ENCODE data around the gene MNT.

The MNT gene

GRCh38 chr17:2383628-2384167 lies 17.2 kb downstream of the MNT start:
- TF ChIP-seq EZH2 (IDR thresholded peaks at IDR 0.05) (no peak), POLR2AphosphoS5 (IDR thresholded peaks at IDR 0.05; ENCODE audit: borderline replicate concordance, low read depth, low read length) (no peak), FOXP2 (optimal IDR thresholded peaks at IDR 0.05; ENCODE audit: control extremely low read depth, extremely low read length, insufficient read depth) (no peak)
- Histone ChIP-seq H3K9me3 (ENCODE audit: low read depth, low read length) (no peaks in the 10 kb centered on the region), H3K9ac (ENCODE audit: insufficient read length) (no peak overlapping the region), H3K36me3 (ENCODE audit: insufficient read depth, low read length) (no peaks in the 10 kb centered on the region), H3K27ac (peak overlapping the region; percentile 25; the same call in 1 of the 2 replicates), H3K4me3 (no peak overlapping the region)
- no peak for DNase-seq (ENCODE audit: low read depth, low spot score)

- H3K4me3 ChIP-seq, result no peak overlapping the region
- peaks cover under 1% of the 10 kb centered on the region; the same call in 1 of the 2 replicates for H3K36me3 ChIP-seq (ENCODE audit: insufficient read depth, low read length)
- H3K27ac ChIP-seq, result no peak overlapping the region
- no peaks in the 10 kb centered on the region for H3K9me3 ChIP-seq (ENCODE audit: low read depth, low read length)
- H3K9ac ChIP-seq (ENCODE audit: insufficient read length), result no peak overlapping the region
- DNase-seq (ENCODE audit: low read depth, low spot score), result no peak
- no peak for TF ChIP-seq EZH2 (IDR thresholded peaks at IDR 0.05)
- no peak for TF ChIP-seq FOXP2 (optimal IDR thresholded peaks at IDR 0.05; ENCODE audit: control extremely low read depth, extremely low read length, insufficient read depth)
- TF ChIP-seq POLR2AphosphoS5 (IDR thresholded peaks at IDR 0.05; ENCODE audit: borderline replicate concordance, low read depth, low read length), result no peak
Measured at GRCh38 chr17:2380950-2381649, 19.8 kb downstream of the MNT start.

GRCh38 chr17:2380226-2380922 lies 20.5 kb downstream of the MNT start:
- Histone ChIP-seq H3K9ac (ENCODE audit: insufficient read length) (no peak overlapping the region), H3K4me3 (no peak overlapping the region), H3K9me3 (ENCODE audit: low read depth, low read length) (no peaks in the 10 kb centered on the region), H3K36me3 (ENCODE audit: insufficient read depth, low read length) (peaks cover 3% of the 10 kb centered on the region; the same call in 1 of the 2 replicates), H3K27ac (no peak overlapping the region)
- DNase-seq (ENCODE audit: low read depth, low spot score), result no peak
- TF ChIP-seq FOXP2 (optimal IDR thresholded peaks at IDR 0.05; ENCODE audit: control extremely low read depth, extremely low read length, insufficient read depth) (no peak), EZH2 (IDR thresholded peaks at IDR 0.05) (no peak), POLR2AphosphoS5 (IDR thresholded peaks at IDR 0.05; ENCODE audit: borderline replicate concordance, low read depth, low read length) (no peak)

GRCh38 chr17:2379489-2380225 lies 21.2 kb downstream of the MNT start:
- no peaks in the 10 kb centered on the region for H3K9me3 ChIP-seq (ENCODE audit: low read depth, low read length)
- no peak overlapping the region for H3K27ac ChIP-seq
- H3K4me3 ChIP-seq, result no peak overlapping the region
- no peak for DNase-seq (ENCODE audit: low read depth, low spot score)
- H3K9ac ChIP-seq (ENCODE audit: insufficient read length), result no peak overlapping the region
- TF ChIP-seq POLR2AphosphoS5 (IDR thresholded peaks at IDR 0.05; ENCODE audit: borderline replicate concordance, low read depth, low read length) (no peak), EZH2 (IDR thresholded peaks at IDR 0.05) (no peak), FOXP2 (optimal IDR thresholded peaks at IDR 0.05; ENCODE audit: control extremely low read depth, extremely low read length, insufficient read depth) (no peak)
- H3K36me3 ChIP-seq (ENCODE audit: insufficient read depth, low read length), result peaks cover 3% of the 10 kb centered on the region; the same call in 1 of the 2 replicates

GRCh38 chr17:2378905-2379304 lies 22.0 kb downstream of the MNT start:
- DNase-seq (ENCODE audit: low read depth, low spot score), result no peak
- no peak for TF ChIP-seq EZH2 (IDR thresholded peaks at IDR 0.05)
- peaks cover 3% of the 10 kb centered on the region; the same call in 1 of the 2 replicates for H3K36me3 ChIP-seq (ENCODE audit: insufficient read depth, low read length)
- no peak overlapping the region for H3K27ac ChIP-seq
- no peaks in the 10 kb centered on the region for H3K9me3 ChIP-seq (ENCODE audit: low read depth, low read length)
- no peak overlapping the region for H3K4me3 ChIP-seq
- no peak overlapping the region for H3K9ac ChIP-seq (ENCODE audit: insufficient read length)

GRCh38 chr17:2377659-2378058 lies 23.2 kb downstream of the MNT start:
- TF ChIP-seq EZH2 (IDR thresholded peaks at IDR 0.05), result no peak
- TF ChIP-seq POLR2AphosphoS5 (IDR thresholded peaks at IDR 0.05; ENCODE audit: borderline replicate concordance, low read depth, low read length), result no peak
- no peak for TF ChIP-seq FOXP2 (optimal IDR thresholded peaks at IDR 0.05; ENCODE audit: control extremely low read depth, extremely low read length, insufficient read depth)
- no peak overlapping the region for H3K9ac ChIP-seq (ENCODE audit: insufficient read length)
- H3K27ac ChIP-seq, result no peak overlapping the region
- peaks cover 3% of the 10 kb centered on the region; the same call in 1 of the 2 replicates for H3K36me3 ChIP-seq (ENCODE audit: insufficient read depth, low read length)
- no peak for DNase-seq (ENCODE audit: low read depth, low spot score)
- H3K4me3 ChIP-seq, result no peak overlapping the region
- no peaks in the 10 kb centered on the region for H3K9me3 ChIP-seq (ENCODE audit: low read depth, low read length)

GRCh38 chr17:2376107-2376506 lies 24.8 kb downstream of the MNT start:
- Histone ChIP-seq H3K9ac (ENCODE audit: insufficient read length) (no peak overlapping the region), H3K4me3 (no peak overlapping the region), H3K36me3 (ENCODE audit: insufficient read depth, low read length) (peaks cover 3% of the 10 kb centered on the region; the same call in 1 of the 2 replicates), H3K9me3 (ENCODE audit: low read depth, low read length) (no peaks in the 10 kb centered on the region), H3K27ac (no peak overlapping the region)
- TF ChIP-seq FOXP2 (optimal IDR thresholded peaks at IDR 0.05; ENCODE audit: control extremely low read depth, extremely low read length, insufficient read depth) (no peak), POLR2AphosphoS5 (IDR thresholded peaks at IDR 0.05; ENCODE audit: borderline replicate concordance, low read depth, low read length) (no peak), EZH2 (IDR thresholded peaks at IDR 0.05) (no peak)
- DNase-seq (ENCODE audit: low read depth, low spot score), result no peak

GRCh38 chr17:2375406-2375805 lies 25.5 kb downstream of the MNT start:
- H3K9me3 ChIP-seq (ENCODE audit: low read depth, low read length), result no peaks in the 10 kb centered on the region
- no peak overlapping the region for H3K27ac ChIP-seq
- TF ChIP-seq EZH2 (IDR thresholded peaks at IDR 0.05) (no peak), POLR2AphosphoS5 (IDR thresholded peaks at IDR 0.05; ENCODE audit: borderline replicate concordance, low read depth, low read length) (no peak), FOXP2 (optimal IDR thresholded peaks at IDR 0.05; ENCODE audit: control extremely low read depth, extremely low read length, insufficient read depth) (no peak)
- peaks cover 3% of the 10 kb centered on the region; the same call in 1 of the 2 replicates for H3K36me3 ChIP-seq (ENCODE audit: insufficient read depth, low read length)
- DNase-seq (ENCODE audit: low read depth, low spot score), result no peak
- H3K9ac ChIP-seq (ENCODE audit: insufficient read length), result no peak overlapping the region
- no peak overlapping the region for H3K4me3 ChIP-seq

Measured in SK-N-MC (cell line).